ENCODE measurements around the gene CCNL2.

CCNL2 gene

DNA sequence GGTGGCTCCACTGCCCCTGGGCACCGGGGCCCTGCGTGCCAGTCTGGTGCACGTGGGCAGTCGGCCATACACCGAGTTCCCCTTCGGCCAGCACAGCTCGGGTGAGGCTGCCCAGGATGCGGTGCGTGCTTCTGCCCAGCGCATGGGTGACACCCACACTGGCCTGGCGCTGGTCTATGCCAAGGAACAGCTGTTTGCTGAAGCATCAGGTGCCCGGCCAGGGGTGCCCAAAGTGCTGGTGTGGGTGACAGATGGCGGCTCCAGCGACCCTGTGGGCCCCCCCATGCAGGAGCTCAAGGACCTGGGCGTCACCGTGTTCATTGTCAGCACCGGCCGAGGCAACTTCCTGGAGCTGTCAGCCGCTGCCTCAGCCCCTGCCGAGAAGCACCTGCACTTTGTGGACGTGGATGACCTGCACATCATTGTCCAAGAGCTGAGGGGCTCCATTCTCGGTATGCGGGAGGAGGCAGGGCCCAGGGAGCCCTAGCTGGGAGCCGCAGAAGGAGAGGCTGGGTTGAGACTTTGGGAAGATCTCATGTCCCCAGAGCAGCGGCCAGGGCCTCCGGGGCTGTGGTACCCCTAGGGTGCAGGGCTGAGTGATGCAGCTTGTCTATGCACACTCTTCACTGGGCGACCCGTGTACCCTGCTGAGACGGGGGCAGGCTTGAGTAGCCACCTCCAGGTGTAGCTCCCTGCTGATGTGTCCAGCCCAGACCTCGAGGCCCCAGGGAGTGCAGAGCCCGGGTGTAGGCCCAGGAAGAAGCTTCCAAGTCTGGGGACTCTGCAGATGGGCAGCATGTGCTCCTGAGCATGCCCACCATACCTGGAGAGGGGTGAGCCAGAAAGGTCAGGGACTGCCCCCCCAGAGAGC, 38.1 kb upstream of the CCNL2 start:
- Histone ChIP-seq H3K36me3 (ENCODE audit: control insufficient read depth in 2 of 2, insufficient read depth in 1 of 2, low read length in 2 of 2) (peaks cover 0 to 9% of the 10 kb centered on the region in 2 experiments; a peak in 1 of 3 replicates), H3K9me3 (ENCODE audit: control insufficient read depth, insufficient read depth, low read depth, low read length) (no peaks in the 10 kb centered on the region), H3K27ac (ENCODE audit: extremely low read depth, low read depth, low read length) (no peak overlapping the region), H3K4me1 (ENCODE audit: control insufficient read depth, insufficient read depth, low read length) (no peaks in the 10 kb centered on the region), H3K4me3 (ENCODE audit: low read depth, low read length) (no peak overlapping the region)
- POLR2A ChIA-PET = interaction anchor here (0.8 kb wide), 1 partner anchor 31 kb away, joined by 3 read pairs; the partner anchor contains the start of gene MRPL20
- TF ChIP-seq ZNF544 (tag by site-specific recombination; IDR thresholded peaks at IDR 0.05) (no peak), TCF7L2 (IDR thresholded peaks at IDR 0.05; ENCODE audit: borderline replicate concordance, low read depth, low read length) (no peak), ZSCAN16 (tag by site-specific recombination; IDR thresholded peaks at IDR 0.05) (no peak), ZIC2 (tag by site-specific recombination; IDR thresholded peaks at IDR 0.05) (peak; percentile 41)
- TF ChIP-seq, protein P1, sequence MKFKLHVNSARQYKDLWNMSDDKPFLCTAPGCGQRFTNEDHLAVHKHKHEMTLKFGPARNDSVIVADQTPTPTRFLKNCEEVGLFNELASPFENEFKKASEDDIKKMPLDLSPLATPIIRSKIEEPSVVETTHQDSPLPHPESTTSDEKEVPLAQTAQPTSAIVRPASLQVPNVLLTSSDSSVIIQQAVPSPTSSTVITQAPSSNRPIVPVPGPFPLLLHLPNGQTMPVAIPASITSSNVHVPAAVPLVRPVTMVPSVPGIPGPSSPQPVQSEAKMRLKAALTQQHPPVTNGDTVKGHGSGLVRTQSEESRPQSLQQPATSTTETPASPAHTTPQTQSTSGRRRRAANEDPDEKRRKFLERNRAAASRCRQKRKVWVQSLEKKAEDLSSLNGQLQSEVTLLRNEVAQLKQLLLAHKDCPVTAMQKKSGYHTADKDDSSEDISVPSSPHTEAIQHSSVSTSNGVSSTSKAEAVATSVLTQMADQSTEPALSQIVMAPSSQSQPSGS (tag by site-specific recombination; IDR thresholded peaks at IDR 0.05; ENCODE audit: low read depth) = no peak
- TF ChIP-seq, protein P2, sequence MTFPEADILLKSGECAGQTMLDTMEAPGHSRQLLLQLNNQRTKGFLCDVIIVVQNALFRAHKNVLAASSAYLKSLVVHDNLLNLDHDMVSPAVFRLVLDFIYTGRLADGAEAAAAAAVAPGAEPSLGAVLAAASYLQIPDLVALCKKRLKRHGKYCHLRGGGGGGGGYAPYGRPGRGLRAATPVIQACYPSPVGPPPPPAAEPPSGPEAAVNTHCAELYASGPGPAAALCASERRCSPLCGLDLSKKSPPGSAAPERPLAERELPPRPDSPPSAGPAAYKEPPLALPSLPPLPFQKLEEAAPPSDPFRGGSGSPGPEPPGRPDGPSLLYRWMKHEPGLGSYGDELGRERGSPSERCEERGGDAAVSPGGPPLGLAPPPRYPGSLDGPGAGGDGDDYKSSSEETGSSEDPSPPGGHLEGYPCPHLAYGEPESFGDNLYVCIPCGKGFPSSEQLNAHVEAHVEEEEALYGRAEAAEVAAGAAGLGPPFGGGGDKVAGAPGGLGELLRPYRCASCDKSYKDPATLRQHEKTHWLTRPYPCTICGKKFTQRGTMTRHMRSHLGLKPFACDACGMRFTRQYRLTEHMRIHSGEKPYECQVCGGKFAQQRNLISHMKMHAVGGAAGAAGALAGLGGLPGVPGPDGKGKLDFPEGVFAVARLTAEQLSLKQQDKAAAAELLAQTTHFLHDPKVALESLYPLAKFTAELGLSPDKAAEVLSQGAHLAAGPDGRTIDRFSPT (tag by site-specific recombination; IDR thresholded peaks at IDR 0.05) = peak; percentile 78; the same call in 1 of the 2 replicates
- CTCF ChIA-PET = interaction anchor here (0.5 to 1.4 kb wide), 5 partner anchors 21 to 534 kb away, joined by 3 to 6 read pairs (median 5); partner anchors contain the start of gene CCNL2

DNA sequence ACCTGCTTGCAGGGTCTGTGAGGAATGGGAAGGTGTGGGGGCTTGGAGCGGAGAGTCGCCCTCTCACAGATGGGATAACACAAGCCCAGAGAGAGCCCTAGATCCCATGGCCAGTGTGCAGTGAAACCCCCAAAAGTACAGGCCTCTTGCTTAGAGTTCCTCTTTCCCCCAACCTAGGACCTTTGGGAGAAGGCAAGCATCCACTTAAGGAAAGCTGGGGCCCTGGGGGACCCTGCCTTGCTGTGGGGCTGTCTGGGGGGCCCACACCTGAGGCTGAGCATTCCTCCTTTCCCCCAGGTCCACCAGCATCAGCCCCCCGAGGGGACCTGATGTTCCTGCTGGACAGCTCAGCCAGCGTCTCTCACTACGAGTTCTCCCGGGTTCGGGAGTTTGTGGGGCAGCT, 37.5 kb upstream of the CCNL2 start:
- no peak overlapping the region for H3K27ac ChIP-seq (ENCODE audit: extremely low read depth, low read depth, low read length)
- TF ChIP-seq ZNF426 (tag by site-specific recombination; IDR thresholded peaks at IDR 0.05) (no peak), GFI1B (tag by site-specific recombination; IDR thresholded peaks at IDR 0.05) (no peak), ZSCAN30 (tag by site-specific recombination; IDR thresholded peaks at IDR 0.05) (no peak), GLIS1 (tag by site-specific recombination; IDR thresholded peaks at IDR 0.05) (peak; percentile 50)
- TF ChIP-seq, protein P3, sequence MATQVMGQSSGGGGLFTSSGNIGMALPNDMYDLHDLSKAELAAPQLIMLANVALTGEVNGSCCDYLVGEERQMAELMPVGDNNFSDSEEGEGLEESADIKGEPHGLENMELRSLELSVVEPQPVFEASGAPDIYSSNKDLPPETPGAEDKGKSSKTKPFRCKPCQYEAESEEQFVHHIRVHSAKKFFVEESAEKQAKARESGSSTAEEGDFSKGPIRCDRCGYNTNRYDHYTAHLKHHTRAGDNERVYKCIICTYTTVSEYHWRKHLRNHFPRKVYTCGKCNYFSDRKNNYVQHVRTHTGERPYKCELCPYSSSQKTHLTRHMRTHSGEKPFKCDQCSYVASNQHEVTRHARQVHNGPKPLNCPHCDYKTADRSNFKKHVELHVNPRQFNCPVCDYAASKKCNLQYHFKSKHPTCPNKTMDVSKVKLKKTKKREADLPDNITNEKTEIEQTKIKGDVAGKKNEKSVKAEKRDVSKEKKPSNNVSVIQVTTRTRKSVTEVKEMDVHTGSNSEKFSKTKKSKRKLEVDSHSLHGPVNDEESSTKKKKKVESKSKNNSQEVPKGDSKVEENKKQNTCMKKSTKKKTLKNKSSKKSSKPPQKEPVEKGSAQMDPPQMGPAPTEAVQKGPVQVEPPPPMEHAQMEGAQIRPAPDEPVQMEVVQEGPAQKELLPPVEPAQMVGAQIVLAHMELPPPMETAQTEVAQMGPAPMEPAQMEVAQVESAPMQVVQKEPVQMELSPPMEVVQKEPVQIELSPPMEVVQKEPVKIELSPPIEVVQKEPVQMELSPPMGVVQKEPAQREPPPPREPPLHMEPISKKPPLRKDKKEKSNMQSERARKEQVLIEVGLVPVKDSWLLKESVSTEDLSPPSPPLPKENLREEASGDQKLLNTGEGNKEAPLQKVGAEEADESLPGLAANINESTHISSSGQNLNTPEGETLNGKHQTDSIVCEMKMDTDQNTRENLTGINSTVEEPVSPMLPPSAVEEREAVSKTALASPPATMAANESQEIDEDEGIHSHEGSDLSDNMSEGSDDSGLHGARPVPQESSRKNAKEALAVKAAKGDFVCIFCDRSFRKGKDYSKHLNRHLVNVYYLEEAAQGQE (tag by site-specific recombination; IDR thresholded peaks at IDR 0.05) = 0 out of 2 replicates have a peak, but pooled peaks have one; percentile 19
- ChIA-PET POLR2A (no interaction called here), CTCF (interaction anchor here (0.5 to 1.4 kb wide), 2 partner anchors 37 to 533 kb away, joined by 3 to 6 read pairs; partner anchors contain the start of gene CCNL2)
- no peak overlapping the region for H3K4me3 ChIP-seq (ENCODE audit: low read depth, low read length)
- H3K9me3 ChIP-seq (ENCODE audit: control insufficient read depth, insufficient read depth, low read depth, low read length) = no peaks in the 10 kb centered on the region
- H3K4me1 ChIP-seq (ENCODE audit: control insufficient read depth, insufficient read depth, low read length) = no peaks in the 10 kb centered on the region
- peaks cover 0 to 9% of the 10 kb centered on the region in 2 experiments; a peak in 1 of 3 replicates for H3K36me3 ChIP-seq (ENCODE audit: control insufficient read depth in 2 of 2, insufficient read depth in 1 of 2, low read length in 2 of 2)
